GM12878 (cell line): Measurements from ENCODE around the gene CTSW. TPM values are rescaled to one million over a fixed set of nuclear protein-coding genes. Genes with fewer than 3 reads are reported as not detected.
A peak's percentile ranks its signal among the peaks of the same experiment; 100 is the strongest.

Source experiments
- ATAC-seq: fragments of 200-7000 bp; cut with Tn5 transposase; 3 replicates; pipeline ENCODE4 v1.9.1; 2020; ENCODE audit warnings: mild to moderate bottlenecking, moderate library complexity
- BruUV-seq: library from RNA; stranded (reverse); fragments of 400-500 nt; replicated peaks from 2 replicates; lab custom pipeline; 2021; lab: Mats Ljungman, UMichigan
- CTCF ChIA-PET: fragments of 300-600 bp; sonication (Branson Sonifier 250); formaldehyde crosslinking; extraction: SDS; loops from one replicate; lab custom pipeline; 2021; ENCODE audit warnings: inconsistent platforms; lab: Yijun Ruan, JAX
- POLR2A ChIA-PET: fragments of 350-600 bp; formaldehyde crosslinking; extraction: SDS; loops from one replicate; lab custom pipeline; 2021; ENCODE audit warnings: inconsistent platforms; lab: Charles Lee
- RAD21 ChIA-PET: fragments of 300-600 bp; sonication (Branson Sonifier 250); formaldehyde crosslinking; loops from one replicate; lab custom pipeline; 2023; ENCODE audit warnings: antibody characterized with exemption; ENCODE audit not compliant: unreplicated experiment; lab: Charles Lee
- SMC1A ChIA-PET: fragments of 300-600 bp; sonication (Branson Sonifier 250); formaldehyde crosslinking; loops from one replicate; lab custom pipeline; 2023; ENCODE audit not compliant: unreplicated experiment, uncharacterized antibody; lab: Charles Lee
- DNase-seq: peaks from one replicate; pipeline ENCODE4 v3.0.0-alpha.2; 2011; ENCODE audit warnings: low read depth, low spot score
- FAIRE-seq: peaks from 3 replicates; lab custom pipeline; 2011; peaks lifted over from hg19 to GRCh38; lab: Jason Lieb, UNC
- H2AFZ ChIP-seq: 2 replicates; pipeline ENCODE4 v1.6.0; 2011; ENCODE audit warnings: low read depth, low read length, control low read depth; ENCODE audit not compliant: control insufficient read depth
- H3K27ac ChIP-seq: 2 replicates; pipeline ENCODE4 v1.5.1; 2011; ENCODE audit warnings: control low read depth; ENCODE audit not compliant: control insufficient read depth, insufficient read depth
- H3K27me3 ChIP-seq, 2 experiments: replicated peaks in 1 of 2; 2 replicates each; pipeline versions ENCODE4 v1.6.0 to v1.6.1; 2011; ENCODE audit warnings: low read length in 1 of 2; ENCODE audit not compliant: control insufficient read depth in 2 of 2, insufficient read depth in 2 of 2
- H3K36me3 ChIP-seq, 2 experiments: 2 replicates each; pipeline ENCODE4 v1.5.1; 2011; ENCODE audit warnings: low read length in 1 of 2; ENCODE audit not compliant: control insufficient read depth in 2 of 2, insufficient read depth in 2 of 2
- H3K4me1 ChIP-seq: 2 replicates; pipeline ENCODE4 v1.6.1; 2011; ENCODE audit warnings: mild to moderate bottlenecking, low read length, moderate library complexity, mixed read lengths; ENCODE audit not compliant: control insufficient read depth, insufficient read depth
- H3K4me2 ChIP-seq: 2 replicates; pipeline ENCODE4 v1.6.0; 2011; ENCODE audit warnings: control low read depth; ENCODE audit not compliant: control insufficient read depth, insufficient read depth
- H3K4me3 ChIP-seq: fragments of 200-600 bp; sonication (generic); 2 replicates; pipeline ENCODE4 v1.5.1; 2016
- H3K79me2 ChIP-seq: 2 replicates; pipeline ENCODE4 v1.6.0; 2011; ENCODE audit warnings: low read length; ENCODE audit not compliant: control insufficient read depth, insufficient read depth
- H3K9ac ChIP-seq: 2 replicates; pipeline ENCODE4 v1.8.0; 2011; ENCODE audit warnings: low read length, control low read depth, mixed read lengths; ENCODE audit not compliant: control insufficient read depth, insufficient read depth
- H3K9me3 ChIP-seq: replicated peaks from 3 replicates; pipeline ENCODE4 v1.5.1; 2011; ENCODE audit warnings: mild to moderate bottlenecking, low read length; ENCODE audit not compliant: control insufficient read depth, insufficient read depth
- H4K20me1 ChIP-seq: 2 replicates; pipeline ENCODE4 v1.6.0; 2011; ENCODE audit not compliant: control insufficient read depth, insufficient read depth
- ASH2L ChIP-seq: fragments of 300-600, 200-600 bp; sonication (generic); IDR thresholded peaks from 2 replicates; pipeline ENCODE4 v1.6.1; 2017; ENCODE audit warnings: low read depth, mild to moderate bottlenecking, borderline replicate concordance
- BCL11A ChIP-seq: IDR thresholded peaks from 2 replicates; pipeline ENCODE4 v1.6.1; 2011; ENCODE audit warnings: low read depth, low read length
- KAT2A ChIP-seq: conservative IDR thresholded peaks from 2 replicates; pipeline ENCODE4 v1.6.1; 2011; ENCODE audit warnings: low read depth, low read length; ENCODE audit not compliant: control insufficient read depth
- MYC ChIP-seq: IDR thresholded peaks from 2 replicates; pipeline ENCODE4 v1.6.1; 2011; ENCODE audit warnings: mild to moderate bottlenecking, low read length, moderate library complexity, inconsistent platforms; ENCODE audit not compliant: insufficient read depth, insufficient replicate concordance, insufficient read length, severe bottlenecking
- POLR2A ChIP-seq: IDR thresholded peaks from 2 replicates; pipeline ENCODE4 v1.6.1; 2011; ENCODE audit warnings: low read depth, mild to moderate bottlenecking, low read length
- POLR2AphosphoS2 ChIP-seq: IDR thresholded peaks from 2 replicates; pipeline ENCODE4 v1.6.1; 2011; ENCODE audit warnings: low read depth, mild to moderate bottlenecking, low read length, improper control_type of control experiment, moderate library complexity
- POLR2AphosphoS5 ChIP-seq: IDR thresholded peaks from 2 replicates; pipeline ENCODE4 v1.6.1; 2011; ENCODE audit warnings: mild to moderate bottlenecking, low read length, inconsistent platforms
- WGBS: methylation state at CpG from one replicate; pipeline ENCODE4 v1.1.6; 2016; ENCODE audit warnings: low lambda C conversion rate; ENCODE audit not compliant: insufficient replicate concordance, insufficient coverage; ENCODE audit errors: missing lambda C conversion rate; 5-methylcytosine and 5-hydroxymethylcytosine counted together
- in situ Hi-C: fragments of 300-500 bp; cut with MboI; formaldehyde crosslinking; loops from 9 replicates; pipeline ENCODE4 v1.14.3; 2018; ENCODE audit warnings: mixed read lengths
- intact Hi-C: fragments of 100-400 bp; cut with micrococcal nuclease; formaldehyde crosslinking; loops from one replicate; pipeline ENCODE4 v1.14.2; 2022; ENCODE audit not compliant: unreplicated experiment
- polyA plus RNA-seq, 11 experiments: library from polyadenylated mRNA; depleted of rRNA in 4 of 11; unstranded in 6 of 11; stranded (reverse) in 5 of 11; fragments of >200 nt; fragmentation: Nextera tagmentation in 4 of 11; fragmentation: Illumina TruSeq in 1 of 11; extraction: Ambion mirVana in 4 of 11; extraction: Trizol in 1 of 11; gene quantifications; 1 replicate in 1 of 11; 2 replicates in 10 of 11; pipeline versions ENCODE4 v1.2.1 to v1.2.3, GENCODE V29; 2011 to 2016; ENCODE audit warnings: inconsistent platforms in 2 of 11, missing spikeins in 2 of 11, low read depth in 1 of 11
- total RNA-seq, 4 experiments: library from RNA; depleted of rRNA in 3 of 4; stranded (reverse); fragments of >200 nt in 3 of 4; fragmentation: Illumina TruSeq in 1 of 4; extraction: Trizol in 1 of 4; gene quantifications; 2 replicates each; pipeline versions ENCODE4 v1.2.1 to v1.2.3, GENCODE V29; 2013 to 2021
- TF ChIP-seq, protein P1 (sequence below): IDR thresholded peaks from 2 replicates; pipeline ENCODE4 v1.6.1; 2011; ENCODE audit warnings: borderline replicate concordance, low read depth, mild to moderate bottlenecking, moderate library complexity, low read length; ENCODE audit not compliant: insufficient read depth, poor library complexity, severe bottlenecking

CTSW gene
- total and polyA plus RNA-seq, 10 of the 15 experiments (the other 5 are each of a cell fraction or from before 2014, with no cell fraction given), result 0.53 to 12.0 (median 1.7) TPM

DNA sequence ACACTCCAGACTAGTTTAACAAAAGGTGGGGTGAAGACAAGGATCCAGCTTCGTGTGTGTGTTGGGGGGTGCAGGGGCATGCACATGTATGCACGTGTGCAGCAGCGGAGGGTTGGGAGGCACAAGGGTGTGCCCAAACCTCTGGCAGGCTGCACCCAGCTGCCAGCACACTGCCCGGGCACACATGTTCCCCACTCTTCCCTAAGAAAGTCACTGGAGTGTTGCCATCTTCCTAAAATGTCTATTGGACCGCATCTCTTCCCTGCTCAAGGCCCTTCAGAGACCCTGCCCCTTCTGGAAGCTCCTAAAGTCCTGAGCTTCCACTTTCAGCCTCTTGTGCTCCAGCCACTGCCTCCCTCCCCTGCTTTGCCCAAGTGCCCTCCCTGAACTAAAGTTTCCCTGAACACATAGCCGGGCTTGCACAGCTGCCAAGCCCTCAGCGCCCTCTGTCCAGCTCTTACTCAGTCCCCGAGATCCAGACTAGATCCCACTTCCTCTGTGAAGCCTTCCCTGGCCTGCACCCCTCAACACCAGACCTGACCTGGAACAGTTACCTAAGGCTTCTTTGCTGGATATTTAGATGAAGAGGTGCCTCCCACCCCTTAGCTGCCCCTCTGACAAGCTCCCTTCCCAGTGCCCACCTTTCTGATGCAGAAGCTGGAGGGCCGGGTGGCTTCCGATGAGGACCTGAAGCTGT is 27.7 kb upstream of the CTSW start:
- intact Hi-C loops, result no loop called here

More for the DNA sequence above, 27.7 kb upstream of the CTSW start:
- SMC1A ChIA-PET, result interaction anchor here (1.0 kb wide), 1 partner anchor 32 kb away, joined by 3 read pairs; no protein-coding TSS in a partner anchor
- DNase-seq, result no peak
- Histone ChIP-seq H3K9ac (no peak overlapping the region), H3K4me3 (no peak overlapping the region), H3K79me2 (peaks cover 31% of the 10 kb centered on the region), H3K4me1 (peaks cover 10% of the 10 kb centered on the region), H3K4me2 (no peak overlapping the region)
- CTCF ChIA-PET, result interaction anchor here (0.9 to 3.8 kb wide), 7 partner anchors 12 to 146 kb away, joined by 3 to 17 read pairs (median 3); partner anchors contain the start of gene FIBP
- POLR2A ChIA-PET, result interaction anchor here (1.1 kb wide), 1 partner anchor 8 kb away, joined by 3 read pairs; the partner anchor contains the start of gene MUS81
- TF ChIP-seq POLR2A (peak; percentile 71), POLR2AphosphoS2 (peak; percentile 36; the same call in 1 of the 2 replicates), POLR2AphosphoS5 (peak; percentile 81), KAT2A (no peak), BCL11A (no peak), MYC (no peak), ASH2L (no peak)
- TF ChIP-seq, protein P1, sequence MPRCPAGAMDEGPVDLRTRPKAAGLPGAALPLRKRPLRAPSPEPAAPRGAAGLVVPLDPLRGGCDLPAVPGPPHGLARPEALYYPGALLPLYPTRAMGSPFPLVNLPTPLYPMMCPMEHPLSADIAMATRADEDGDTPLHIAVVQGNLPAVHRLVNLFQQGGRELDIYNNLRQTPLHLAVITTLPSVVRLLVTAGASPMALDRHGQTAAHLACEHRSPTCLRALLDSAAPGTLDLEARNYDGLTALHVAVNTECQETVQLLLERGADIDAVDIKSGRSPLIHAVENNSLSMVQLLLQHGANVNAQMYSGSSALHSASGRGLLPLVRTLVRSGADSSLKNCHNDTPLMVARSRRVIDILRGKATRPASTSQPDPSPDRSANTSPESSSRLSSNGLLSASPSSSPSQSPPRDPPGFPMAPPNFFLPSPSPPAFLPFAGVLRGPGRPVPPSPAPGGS, result peak; percentile 8
- TF ChIP-seq, all 136 proteins: peak for 4
- FAIRE-seq (no peak), ATAC-seq (peak; percentile 3)
- RAD21 ChIA-PET, result interaction anchor here (1.2 kb wide), 1 partner anchor 32 kb away, joined by 4 read pairs; no protein-coding TSS in a partner anchor
- in situ Hi-C loops, result loop anchor here (25.0 kb wide), 1 partner anchor 1615 kb away; the partner anchor contains the start of genes DNAJC4, FKBP2, NUDT22 and PPP1R14B
- BruUV-seq, result no TSS peak
- H2AFZ ChIP-seq, result no peak overlapping the region
- peaks cover 24% of the 10 kb centered on the region for H4K20me1 ChIP-seq
- peaks cover 2% of the 10 kb centered on the region; the same call in 2 of the 3 replicates for H3K9me3 ChIP-seq
- no peak overlapping the region for H3K27ac ChIP-seq
- 79% methylated on average over 10 of the region's 10 CpGs for WGBS
- peaks cover 32 to 41% of the 10 kb centered on the region in 2 experiments; a peak in 3 of 4 replicates for H3K36me3 ChIP-seq
- no peaks in the 10 kb centered on the region for H3K27me3 ChIP-seq
